C4-2B (cell line): ENCODE results near the gene XXYLT1.

Experiments
- H3K27ac ChIP-seq: fragments of 450-650 bp; 2 replicates; pipeline ENCODE4 v1.5.1; 2017
- CTCF ChIP-seq: fragments of 450-650 bp; conservative IDR thresholded peaks from 2 replicates; pipeline ENCODE4 v1.5.1; 2017; ENCODE audit warnings: mild to moderate bottlenecking
- ZFX ChIP-seq: fragments of 450-650 bp; IDR thresholded peaks from 2 replicates; pipeline ENCODE4 v1.6.1; 2017

The XXYLT1 gene

GRCh38 chr3:195140410-195140809, 130.5 kb downstream of the XXYLT1 start:
- no peak overlapping the region for H3K27ac ChIP-seq
- no peak for TF ChIP-seq CTCF
- no peak for TF ChIP-seq ZFX

DNA sequence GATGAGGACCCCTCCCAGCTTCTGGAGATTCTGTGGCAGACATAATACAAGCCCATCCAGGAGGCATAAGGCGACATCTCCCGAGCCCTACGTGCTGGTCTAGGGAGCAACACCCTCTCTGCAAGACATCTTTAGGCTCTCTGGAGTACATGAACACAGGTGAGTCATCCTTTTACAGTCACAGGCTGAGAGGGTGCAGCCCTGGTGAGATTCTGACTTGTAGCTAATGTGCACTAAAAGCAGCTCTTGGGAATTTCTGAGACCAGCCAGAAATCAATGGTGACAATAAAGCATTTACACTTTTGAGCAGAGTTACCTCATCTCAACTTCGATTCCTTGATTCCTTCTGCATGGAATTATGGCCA, 131.1 kb downstream of the XXYLT1 start:
- no peak overlapping the region for H3K27ac ChIP-seq
- TF ChIP-seq CTCF (no peak), ZFX (no peak)

DNA sequence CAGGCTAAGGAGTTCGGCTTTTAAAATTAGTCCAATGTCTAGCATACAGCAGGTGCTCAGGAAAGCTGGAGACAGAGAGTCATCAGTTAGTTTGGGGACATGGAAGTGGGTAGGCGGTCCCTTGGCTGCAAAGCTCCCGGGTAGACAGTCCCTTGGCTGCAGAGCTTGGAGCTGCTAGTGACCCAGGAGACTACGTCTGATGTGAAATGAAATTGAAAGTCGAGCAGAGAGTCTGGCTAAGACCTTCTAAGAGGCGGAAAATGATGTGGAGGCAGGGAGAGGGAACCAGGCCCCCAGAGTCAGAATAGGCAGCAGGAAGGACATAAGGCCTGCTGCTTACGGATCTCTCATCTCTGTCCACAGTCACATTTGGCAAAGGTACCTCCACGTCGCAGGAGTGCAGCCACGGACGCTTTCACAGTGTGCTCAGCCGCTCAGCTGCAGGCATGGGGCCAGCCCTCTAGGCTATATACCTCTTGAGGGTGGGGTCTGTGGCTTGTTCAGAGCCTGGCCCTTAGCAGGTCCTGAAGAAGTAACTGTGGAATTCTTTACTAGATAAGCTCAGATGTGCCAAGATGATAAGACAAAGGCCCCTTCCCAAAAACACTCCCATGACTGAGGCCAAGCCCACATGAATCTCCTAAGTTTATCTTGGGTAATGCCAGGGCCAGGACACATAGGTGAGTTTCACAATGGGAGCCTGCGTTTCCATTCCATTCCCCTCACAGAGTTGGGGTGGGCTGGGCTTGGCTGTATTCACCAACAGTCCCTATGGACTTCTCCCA, 131.7 kb downstream of the XXYLT1 start:
- TF ChIP-seq CTCF (no peak), ZFX (no peak)
- H3K27ac ChIP-seq: no peak overlapping the region

DNA sequence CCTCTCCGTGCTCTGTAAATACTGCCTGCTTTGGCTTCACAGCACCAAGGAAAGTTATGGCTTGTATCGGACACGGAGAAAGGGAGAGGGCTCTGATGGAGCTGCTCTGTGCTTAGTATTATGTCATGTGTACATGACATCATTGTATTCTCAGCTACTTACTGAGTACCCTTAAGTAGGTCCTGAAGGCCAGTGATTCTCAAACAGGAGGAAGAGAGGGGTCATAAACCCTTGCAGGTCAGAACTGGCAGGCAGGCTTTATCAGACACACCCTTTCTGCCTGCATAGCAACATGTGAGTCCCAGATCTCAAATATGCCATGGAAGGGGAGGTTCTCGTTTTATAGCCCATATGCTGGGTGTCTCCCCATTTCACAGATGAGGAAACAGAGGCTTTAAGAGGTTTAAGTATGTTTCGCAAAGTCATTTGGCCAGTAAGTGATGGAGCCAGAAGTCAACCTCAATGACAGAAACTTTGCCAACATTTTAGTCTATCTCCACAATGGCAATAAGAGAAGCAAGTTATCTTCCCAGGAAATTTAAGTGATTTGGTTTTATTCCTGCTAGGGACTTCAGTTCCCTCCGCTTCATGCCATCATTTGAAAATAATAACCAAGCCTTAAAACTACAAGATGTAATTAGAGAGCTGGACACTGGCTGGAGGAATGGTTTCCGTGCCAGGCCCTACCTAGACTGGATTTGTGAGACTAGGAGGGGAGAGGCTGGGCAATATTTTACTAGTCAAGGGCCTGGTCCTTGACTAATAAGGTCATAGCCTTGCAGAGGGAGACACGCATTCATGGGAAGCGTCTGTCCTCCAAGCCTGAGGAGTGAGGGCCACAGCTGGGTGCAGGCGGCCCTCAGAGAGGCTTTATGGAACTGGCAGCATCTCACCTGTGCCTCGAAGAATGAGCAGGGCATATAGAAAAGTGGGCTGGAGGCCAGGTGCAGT, 133.0 kb downstream of the XXYLT1 start:
- TF ChIP-seq CTCF: no peak
- TF ChIP-seq ZFX: no peak
- H3K27ac ChIP-seq: no peak overlapping the region

- no peak overlapping the region for H3K27ac ChIP-seq
- TF ChIP-seq ZFX (no peak), CTCF (no peak)
Measured at GRCh38 chr3:195135917-195136316, 135.0 kb downstream of the XXYLT1 start.

GRCh38 chr3:195134431-195134830, 136.5 kb downstream of the XXYLT1 start:
- no peak overlapping the region for H3K27ac ChIP-seq
- TF ChIP-seq CTCF: no peak
- no peak for TF ChIP-seq ZFX

- TF ChIP-seq CTCF (no peak), ZFX (no peak)
- H3K27ac ChIP-seq: no peak overlapping the region
Measured at GRCh38 chr3:195133462-195133861, 137.5 kb downstream of the XXYLT1 start.
